HepG2 (cell line): ENCODE measurements around the gene PRDM7. TPM values are rescaled to one million over a fixed set of nuclear protein-coding genes. Genes with fewer than 3 reads are reported as not detected.
A peak's percentile ranks its signal among the peaks of the same experiment; 100 is the strongest.

Experiments
- AGO1 ChIP-seq: fragments of 200-400 bp; formaldehyde crosslinking; IDR thresholded peaks from 2 replicates; pipeline ENCODE4 v1.6.1; 2017; ENCODE audit warnings: mild to moderate bottlenecking, low read depth, low read length, moderate library complexity; ENCODE audit not compliant: poor library complexity, severe bottlenecking
- ARNT2 ChIP-seq: sonication (generic); formaldehyde crosslinking; IDR thresholded peaks from 2 replicates; pipeline ENCODE4 v1.8.0; 2022; ENCODE audit warnings: mild to moderate bottlenecking, low read depth, missing genetic modification reagents, moderate library complexity
- BORCS8-MEF2B ChIP-seq: sonication (generic); formaldehyde crosslinking; IDR thresholded peaks from 2 replicates; pipeline ENCODE4 v1.8.0; 2022; ENCODE audit warnings: mild to moderate bottlenecking, missing genetic modification reagents
- HNRNPH1 ChIP-seq: fragments of 200-400 bp; formaldehyde crosslinking; optimal IDR thresholded peaks from 2 replicates; pipeline ENCODE3; 2017; ENCODE audit warnings: mild to moderate bottlenecking, low read depth, low read length
- HNRNPLL ChIP-seq: fragments of 200-400 bp; formaldehyde crosslinking; IDR thresholded peaks from 2 replicates; pipeline ENCODE4 v1.6.1; 2017; ENCODE audit warnings: mild to moderate bottlenecking, low read depth, low read length; ENCODE audit not compliant: poor library complexity, severe bottlenecking
- LCORL ChIP-seq, 2 experiments: fragments of 450-650 bp in 1 of 2; sonication (generic) in 1 of 2; formaldehyde crosslinking in 1 of 2; IDR thresholded peaks; 2 replicates each; pipeline versions ENCODE4 v1.5.0 to v1.6.1; 2017 to 2020; ENCODE audit warnings: antibody characterized with exemption in 1 of 2, missing genetic modification reagents in 1 of 2
- MED1 ChIP-seq: sonication (generic); formaldehyde crosslinking; IDR thresholded peaks from 2 replicates; pipeline ENCODE4 v1.4.0; 2020; ENCODE audit warnings: missing genetic modification reagents
- PHF5A ChIP-seq: IDR thresholded peaks from one replicate; pipeline ENCODE4 v1.6.1; 2018; ENCODE audit warnings: low read depth, missing genetic modification reagents; ENCODE audit not compliant: unreplicated experiment
- RAD21 ChIP-seq: fragments of 450-650 bp; formaldehyde crosslinking; IDR thresholded peaks from 2 replicates; pipeline ENCODE4 v1.5.0; 2020; ENCODE audit warnings: mild to moderate bottlenecking
- TEF ChIP-seq: sonication (generic); formaldehyde crosslinking; IDR thresholded peaks from 2 replicates; pipeline ENCODE4 v1.5.0; 2020; ENCODE audit warnings: missing genetic modification reagents
- ZBTB25 ChIP-seq: IDR thresholded peaks from 2 replicates; pipeline ENCODE4 v1.6.1; 2018; ENCODE audit warnings: missing genetic modification reagents
- ZBTB3 ChIP-seq: sonication (generic); formaldehyde crosslinking; IDR thresholded peaks from 2 replicates; pipeline ENCODE4 v1.4.0; 2020; ENCODE audit warnings: low read depth, mild to moderate bottlenecking, moderate library complexity, missing genetic modification reagents, borderline replicate concordance
- ZBTB42 ChIP-seq: sonication (generic); formaldehyde crosslinking; IDR thresholded peaks from 2 replicates; pipeline ENCODE4 v1.5.0; 2020; ENCODE audit warnings: mild to moderate bottlenecking, missing genetic modification reagents
- ZFAT ChIP-seq: sonication (generic); formaldehyde crosslinking; conservative IDR thresholded peaks from 2 replicates; pipeline ENCODE4 v1.8.1; 2023; ENCODE audit warnings: missing genetic modification reagents, inconsistent platforms
- ZNF253 ChIP-seq: sonication (generic); formaldehyde crosslinking; IDR thresholded peaks from 2 replicates; pipeline ENCODE4 v1.8.0; 2022; ENCODE audit warnings: mild to moderate bottlenecking, missing genetic modification reagents, borderline replicate concordance
- ZNF761 ChIP-seq: sonication (generic); formaldehyde crosslinking; conservative IDR thresholded peaks from 2 replicates; pipeline ENCODE4 v1.4.0; 2020; ENCODE audit warnings: mild to moderate bottlenecking, missing genetic modification reagents
- ZSCAN20 ChIP-seq: sonication (generic); formaldehyde crosslinking; IDR thresholded peaks from 2 replicates; pipeline ENCODE4 v1.4.0; 2020; ENCODE audit warnings: missing genetic modification reagents, mild to moderate bottlenecking, borderline replicate concordance
- polyA plus RNA-seq, 8 experiments: library from polyadenylated mRNA; depleted of rRNA in 3 of 8; stranded (reverse) in 7 of 8; unstranded in 1 of 8; fragments of >200 nt; fragmentation: Illumina TruSeq in 4 of 8; extraction: Trizol in 4 of 8; gene quantifications; 2 replicates each; pipeline versions ENCODE4 v1.2.1 to v1.2.3, GENCODE V29; 2011 to 2016; ENCODE audit warnings: low read depth in 4 of 8, missing spikeins in 1 of 8, mixed read lengths in 1 of 8; ENCODE audit not compliant: insufficient read depth in 1 of 8
- total RNA-seq, 5 experiments: library from RNA; depleted of rRNA; stranded (reverse); fragments of >200 nt; fragmentation: Illumina TruSeq; extraction: Trizol; gene quantifications; 2 replicates each; pipeline ENCODE4 v1.2.3, GENCODE V29; 2016; ENCODE audit warnings: low read depth in 1 of 5
- TF ChIP-seq, protein P1 (sequence below): sonication (generic); formaldehyde crosslinking; IDR thresholded peaks from 2 replicates; pipeline ENCODE4 v1.4.0; 2020; ENCODE audit warnings: missing genetic modification reagents
- TF ChIP-seq, protein P2 (sequence below): sonication (generic); formaldehyde crosslinking; IDR thresholded peaks from 2 replicates; pipeline ENCODE4 v1.9.0; 2022; ENCODE audit warnings: low read depth, missing genetic modification reagents

PRDM7 gene
- total and polyA plus RNA-seq, 2 of the 13 experiments (the other 11 are each of a cell fraction or from before 2014, with no cell fraction given): not detected

- TF ChIP-seq, protein P1, sequence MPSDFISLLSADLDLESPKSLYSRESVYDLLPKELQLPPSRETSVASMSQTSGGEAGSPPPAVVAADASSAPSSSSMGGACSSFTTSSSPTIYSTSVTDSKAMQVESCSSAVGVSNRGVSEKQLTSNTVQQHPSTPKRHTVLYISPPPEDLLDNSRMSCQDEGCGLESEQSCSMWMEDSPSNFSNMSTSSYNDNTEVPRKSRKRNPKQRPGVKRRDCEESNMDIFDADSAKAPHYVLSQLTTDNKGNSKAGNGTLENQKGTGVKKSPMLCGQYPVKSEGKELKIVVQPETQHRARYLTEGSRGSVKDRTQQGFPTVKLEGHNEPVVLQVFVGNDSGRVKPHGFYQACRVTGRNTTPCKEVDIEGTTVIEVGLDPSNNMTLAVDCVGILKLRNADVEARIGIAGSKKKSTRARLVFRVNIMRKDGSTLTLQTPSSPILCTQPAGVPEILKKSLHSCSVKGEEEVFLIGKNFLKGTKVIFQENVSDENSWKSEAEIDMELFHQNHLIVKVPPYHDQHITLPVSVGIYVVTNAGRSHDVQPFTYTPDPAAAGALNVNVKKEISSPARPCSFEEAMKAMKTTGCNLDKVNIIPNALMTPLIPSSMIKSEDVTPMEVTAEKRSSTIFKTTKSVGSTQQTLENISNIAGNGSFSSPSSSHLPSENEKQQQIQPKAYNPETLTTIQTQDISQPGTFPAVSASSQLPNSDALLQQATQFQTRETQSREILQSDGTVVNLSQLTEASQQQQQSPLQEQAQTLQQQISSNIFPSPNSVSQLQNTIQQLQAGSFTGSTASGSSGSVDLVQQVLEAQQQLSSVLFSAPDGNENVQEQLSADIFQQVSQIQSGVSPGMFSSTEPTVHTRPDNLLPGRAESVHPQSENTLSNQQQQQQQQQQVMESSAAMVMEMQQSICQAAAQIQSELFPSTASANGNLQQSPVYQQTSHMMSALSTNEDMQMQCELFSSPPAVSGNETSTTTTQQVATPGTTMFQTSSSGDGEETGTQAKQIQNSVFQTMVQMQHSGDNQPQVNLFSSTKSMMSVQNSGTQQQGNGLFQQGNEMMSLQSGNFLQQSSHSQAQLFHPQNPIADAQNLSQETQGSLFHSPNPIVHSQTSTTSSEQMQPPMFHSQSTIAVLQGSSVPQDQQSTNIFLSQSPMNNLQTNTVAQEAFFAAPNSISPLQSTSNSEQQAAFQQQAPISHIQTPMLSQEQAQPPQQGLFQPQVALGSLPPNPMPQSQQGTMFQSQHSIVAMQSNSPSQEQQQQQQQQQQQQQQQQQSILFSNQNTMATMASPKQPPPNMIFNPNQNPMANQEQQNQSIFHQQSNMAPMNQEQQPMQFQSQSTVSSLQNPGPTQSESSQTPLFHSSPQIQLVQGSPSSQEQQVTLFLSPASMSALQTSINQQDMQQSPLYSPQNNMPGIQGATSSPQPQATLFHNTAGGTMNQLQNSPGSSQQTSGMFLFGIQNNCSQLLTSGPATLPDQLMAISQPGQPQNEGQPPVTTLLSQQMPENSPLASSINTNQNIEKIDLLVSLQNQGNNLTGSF (CRISPR knock-in tag): no peak
- TF ChIP-seq ZBTB3 (CRISPR knock-in tag) (peak; percentile 45; the same call in 1 of the 2 replicates), ZBTB25 (CRISPR knock-in tag) (no peak), AGO1 (peak; percentile 56), LCORL (IDR thresholded peaks at IDR 0.05) (no peak), LCORL (CRISPR knock-in tag; IDR thresholded peaks at IDR 0.05) (no peak), PHF5A (no peak), TEF (CRISPR knock-in tag) (no peak), HNRNPH1 (no peak), ZNF761 (CRISPR knock-in tag) (no peak), RAD21 (no peak), ZFAT (CRISPR knock-in tag) (no peak), ZNF253 (no peak), HNRNPLL (peak; percentile 61), ZSCAN20 (peak; percentile 55; the same call in 1 of the 2 replicates), ARNT2 (CRISPR knock-in tag) (no peak), MED1 (CRISPR knock-in tag) (no peak), ZBTB42 (0 out of 2 replicates have a peak, but pooled peaks have one; percentile 45), BORCS8-MEF2B (CRISPR knock-in tag) (no peak)
- TF ChIP-seq, protein P2, sequence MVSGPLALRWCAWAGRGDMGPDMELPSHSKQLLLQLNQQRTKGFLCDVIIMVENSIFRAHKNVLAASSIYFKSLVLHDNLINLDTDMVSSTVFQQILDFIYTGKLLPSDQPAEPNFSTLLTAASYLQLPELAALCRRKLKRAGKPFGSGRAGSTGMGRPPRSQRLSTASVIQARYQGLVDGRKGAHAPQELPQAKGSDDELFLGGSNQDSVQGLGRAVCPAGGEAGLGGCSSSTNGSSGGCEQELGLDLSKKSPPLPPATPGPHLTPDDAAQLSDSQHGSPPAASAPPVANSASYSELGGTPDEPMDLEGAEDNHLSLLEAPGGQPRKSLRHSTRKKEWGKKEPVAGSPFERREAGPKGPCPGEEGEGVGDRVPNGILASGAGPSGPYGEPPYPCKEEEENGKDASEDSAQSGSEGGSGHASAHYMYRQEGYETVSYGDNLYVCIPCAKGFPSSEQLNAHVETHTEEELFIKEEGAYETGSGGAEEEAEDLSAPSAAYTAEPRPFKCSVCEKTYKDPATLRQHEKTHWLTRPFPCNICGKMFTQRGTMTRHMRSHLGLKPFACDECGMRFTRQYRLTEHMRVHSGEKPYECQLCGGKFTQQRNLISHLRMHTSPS (CRISPR knock-in tag): no peak
Observed at GRCh38 chr16:90018652-90019542, 58.2 kb downstream of the PRDM7 start, which contains the start of gene DBNDD1 (continued).
